NCI-H2196 treated with DMSO at 0.1 percent for 48 hours (cell line): ENCODE data around the gene APCDD1.
A peak's percentile ranks its signal among the peaks of the same experiment; 100 is the strongest.
"Not testable (repeated sequence)": the region's sequence is repeated elsewhere in the genome, so short reads cannot be mapped to it uniquely, and the experiment has no call there.

ENCODE experiments used
- DNase-seq: peaks from one replicate; lab custom pipeline; 2025; ENCODE audit not compliant: unreplicated experiment; lab: John Stamatoyannopoulos, UW

The APCDD1 gene

GRCh38 chr18:10487154-10487553 lies 32.7 kb downstream of the APCDD1 start:
- DNase-seq: no peak

- DNase-seq: no peak
Observed at GRCh38 chr18:10488017-10488416, 33.6 kb downstream of the APCDD1 start.

DNA sequence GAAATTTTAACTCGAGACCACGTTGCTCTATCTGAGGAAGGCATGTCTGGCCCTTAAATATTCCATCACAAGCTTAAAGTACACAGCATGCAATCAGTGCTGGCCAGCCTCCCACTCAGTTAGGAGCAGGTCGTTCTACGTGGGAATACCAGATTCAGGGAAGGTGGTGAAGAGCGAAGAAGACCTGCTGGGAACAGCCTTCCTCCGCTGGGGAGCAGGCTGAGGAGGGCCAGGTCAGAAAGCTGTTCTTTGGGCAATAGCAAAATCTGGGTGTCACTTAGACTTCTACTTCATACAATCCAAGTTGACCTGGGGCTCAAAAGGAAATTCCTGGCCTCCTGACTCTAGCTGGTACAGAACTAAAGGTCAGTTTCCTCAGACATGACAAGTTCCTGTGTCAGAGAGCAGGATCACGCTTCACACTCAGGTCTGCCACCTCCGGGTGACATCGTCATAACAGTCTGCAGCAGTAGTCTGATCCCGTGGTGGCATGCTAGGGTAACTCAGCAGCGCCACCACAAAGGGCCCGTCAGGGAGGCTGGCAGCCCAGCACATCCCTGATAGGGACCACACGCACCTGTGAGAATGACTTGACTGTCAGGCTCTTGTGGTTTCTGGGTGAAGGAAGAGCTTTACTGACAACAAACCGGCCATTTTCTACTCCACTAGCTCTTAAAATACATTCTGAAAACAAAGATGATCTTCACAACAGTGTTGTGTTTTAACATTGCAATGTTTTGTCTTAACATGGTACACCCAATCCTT lies 36.1 kb downstream of the APCDD1 start:
- no peak for DNase-seq

DNA sequence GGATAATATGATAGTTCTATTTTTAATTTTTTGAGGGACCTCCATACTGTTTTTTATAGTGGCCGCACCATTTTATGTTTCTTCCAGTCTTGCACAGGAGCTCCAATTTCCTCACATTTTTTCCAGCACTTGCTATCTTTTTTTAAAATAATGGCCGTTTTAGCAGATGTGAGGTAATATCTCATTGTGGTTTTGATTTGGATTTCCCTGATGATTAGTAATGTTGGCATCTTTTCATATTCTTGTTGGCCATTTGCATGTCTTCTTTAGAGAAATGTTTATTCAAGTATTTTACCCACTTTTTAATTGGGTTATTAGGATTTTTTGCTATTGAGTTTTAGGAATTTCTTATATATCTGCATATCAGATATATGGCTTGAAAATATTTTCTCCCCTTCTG lies 41.5 kb downstream of the APCDD1 start:
- no peak for DNase-seq

DNA sequence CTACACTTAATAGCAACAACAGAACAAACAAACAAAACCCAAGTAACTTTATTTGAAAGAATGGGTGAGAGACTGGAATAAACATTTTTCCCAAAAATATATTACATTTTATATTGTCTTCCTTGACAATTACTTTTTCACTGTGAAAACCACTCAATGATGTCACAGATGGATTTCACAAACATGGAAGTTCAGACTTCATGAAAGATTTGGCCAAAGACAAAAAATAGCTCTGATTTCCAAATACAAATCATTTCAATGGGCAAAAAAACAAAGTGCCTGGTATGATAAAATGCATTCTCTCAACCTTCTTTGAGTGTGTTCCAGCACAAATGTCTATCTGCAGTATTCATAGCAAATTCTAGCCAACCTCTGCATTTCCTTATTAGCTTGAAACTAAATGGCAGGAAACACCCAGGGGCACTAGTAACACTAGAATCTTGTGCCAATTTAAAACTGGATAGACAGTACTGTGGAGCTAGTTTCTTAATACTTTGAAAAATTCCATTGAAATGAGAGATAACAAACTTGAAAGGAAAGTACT lies 42.8 kb downstream of the APCDD1 start:
- no peak for DNase-seq

GRCh38 chr18:10499230-10499629 lies 44.8 kb downstream of the APCDD1 start:
- DNase-seq: no peak

GRCh38 chr18:10500038-10500437 lies 45.6 kb downstream of the APCDD1 start:
- DNase-seq: no peak

GRCh38 chr18:10504723-10505122 lies 50.3 kb downstream of the APCDD1 start:
- no peak for DNase-seq

GRCh38 chr18:10505892-10506291 lies 51.5 kb downstream of the APCDD1 start:
- DNase-seq: not testable (repeated sequence)

- DNase-seq: no peak
Observed at GRCh38 chr18:10508591-10508990, 54.2 kb downstream of the APCDD1 start.

DNA sequence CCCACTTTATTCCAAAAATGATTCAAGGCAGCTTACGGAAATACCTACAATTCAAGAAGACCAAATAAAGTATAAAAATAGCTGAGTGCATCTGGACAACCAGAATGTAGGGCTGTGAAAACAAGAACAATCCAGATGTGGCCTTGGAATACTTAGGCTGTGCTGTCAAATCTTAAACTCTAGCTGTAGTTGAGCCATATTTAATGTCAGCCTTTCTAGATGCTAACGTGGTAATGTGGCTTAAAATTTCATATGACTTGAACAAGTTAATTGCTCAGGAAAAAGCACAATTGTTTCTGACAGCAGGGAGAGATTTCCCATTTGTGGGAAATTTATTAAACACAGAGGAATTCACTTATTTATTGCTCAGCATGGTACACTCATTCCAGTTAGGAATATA lies 56.8 kb downstream of the APCDD1 start:
- no peak for DNase-seq

DNA sequence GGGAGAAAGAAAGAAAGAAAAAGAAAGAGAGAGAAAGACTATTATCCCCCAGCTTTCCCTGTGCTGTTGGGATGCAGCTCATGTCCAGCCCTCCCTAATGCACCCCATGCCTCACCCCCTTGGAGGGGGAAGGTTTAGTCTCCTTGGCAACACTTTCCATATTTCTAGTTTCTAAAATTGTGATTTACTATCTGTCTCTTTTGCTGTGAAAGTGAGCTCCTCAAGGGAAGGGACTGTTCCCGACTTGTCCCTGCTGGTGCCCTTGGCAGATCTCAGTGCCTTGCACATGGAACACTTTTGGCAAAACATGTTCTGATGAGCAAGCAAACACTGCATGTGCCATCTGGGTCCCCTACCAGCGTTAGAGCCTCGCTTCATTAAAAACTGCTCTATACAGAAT lies 59.6 kb downstream of the APCDD1 start:
- DNase-seq: no peak

GRCh38 chr18:10514601-10515000 lies 60.2 kb downstream of the APCDD1 start:
- DNase-seq: no peak

GRCh38 chr18:10515456-10515855 lies 61.0 kb downstream of the APCDD1 start:
- no peak for DNase-seq

DNA sequence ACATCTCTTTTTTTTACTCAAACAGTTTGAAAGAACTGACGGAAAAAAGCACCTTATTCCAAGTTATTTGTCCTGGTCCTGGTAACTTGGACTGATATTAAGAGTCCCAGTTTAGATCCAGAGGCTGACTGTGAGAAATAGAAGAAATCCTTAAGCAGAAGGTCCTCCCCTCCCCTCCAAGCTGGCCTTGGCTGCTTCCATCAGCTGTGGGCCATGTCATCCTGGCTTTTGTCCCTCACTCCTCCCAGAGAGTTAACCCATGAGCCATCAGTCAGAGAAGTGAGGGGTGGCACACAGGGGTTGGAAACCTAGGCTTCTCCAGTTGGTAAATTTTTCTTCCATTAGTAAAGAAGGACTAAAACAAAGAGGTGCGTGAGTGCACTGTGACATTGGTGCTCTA lies 61.6 kb downstream of the APCDD1 start:
- no peak for DNase-seq

DNA sequence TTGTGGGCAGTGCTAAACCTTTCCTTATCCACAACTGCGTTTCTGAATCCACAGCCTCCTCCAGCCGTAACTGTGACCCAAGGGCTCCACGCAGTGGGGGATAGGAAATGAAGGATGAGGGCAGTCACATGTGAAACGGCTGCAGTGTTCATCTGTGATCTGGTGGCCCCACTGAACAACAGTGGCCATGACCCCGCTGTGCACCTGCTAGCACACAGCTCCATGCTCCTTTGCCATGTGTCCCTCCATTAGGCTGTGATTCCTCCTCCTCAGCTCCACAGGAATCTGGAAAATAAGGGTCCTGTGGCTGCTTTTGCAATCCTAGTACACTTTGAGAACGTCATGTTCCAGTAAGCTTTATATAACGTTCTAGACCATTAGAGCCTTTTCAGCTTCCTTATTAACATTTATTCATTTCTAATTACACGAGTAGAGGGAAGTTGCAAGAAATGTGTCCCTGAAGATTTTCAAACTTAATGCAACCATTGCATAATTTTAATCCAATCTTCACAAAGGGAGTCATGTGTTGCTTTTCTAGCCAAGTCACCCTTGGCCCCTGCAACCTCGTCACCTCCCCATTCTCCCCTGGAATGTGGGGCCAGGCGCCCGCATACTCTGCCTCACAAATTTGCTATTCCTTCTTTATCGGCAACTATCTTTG lies 64.3 kb downstream of the APCDD1 start:
- no peak for DNase-seq

GRCh38 chr18:10519366-10519765 lies 64.9 kb downstream of the APCDD1 start:
- no peak for DNase-seq

DNA sequence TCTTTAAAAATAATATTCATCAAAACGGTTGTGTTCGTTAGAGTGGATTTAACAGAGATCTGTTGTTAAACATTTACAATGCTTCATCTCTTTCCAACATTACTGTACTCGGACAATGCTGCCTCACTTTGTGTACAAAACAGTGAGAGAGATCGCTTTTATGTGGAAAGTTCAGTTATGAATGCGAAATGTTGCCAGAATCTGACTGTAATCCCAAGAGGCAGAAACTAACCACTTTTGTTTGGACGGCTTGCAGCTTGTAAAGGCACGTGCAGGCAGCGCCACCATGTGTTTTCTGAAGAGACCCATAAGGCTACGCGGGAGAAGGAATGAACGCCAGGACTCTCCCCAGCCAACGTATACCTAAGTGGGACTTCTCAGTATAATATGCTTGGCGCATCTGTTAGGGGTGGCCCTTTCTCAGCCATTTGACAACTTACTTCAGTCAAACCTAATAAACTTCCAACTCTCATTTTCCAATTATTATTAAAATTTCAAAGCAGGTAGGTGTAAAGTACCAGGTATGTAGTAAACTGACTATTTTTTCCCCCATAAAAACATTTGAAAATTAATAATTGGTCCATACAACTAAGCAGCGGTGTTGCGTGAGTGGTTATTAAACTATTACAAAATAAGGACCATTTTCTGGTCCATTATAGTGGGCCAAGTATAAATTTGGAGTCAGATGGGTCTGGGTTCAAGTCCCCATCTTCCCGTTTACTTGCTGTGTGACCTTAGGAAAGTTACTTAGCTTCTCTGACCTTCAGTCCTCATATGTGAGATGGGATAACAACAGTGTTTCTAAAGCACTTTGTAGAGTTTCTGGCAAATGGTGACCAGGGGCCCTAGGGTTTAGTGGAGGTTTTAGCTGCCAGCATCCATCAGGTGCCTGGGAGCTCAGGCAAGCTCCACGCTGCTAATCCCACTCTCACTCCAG lies 65.8 kb downstream of the APCDD1 start:
- DNase-seq: peak; percentile 27

DNA sequence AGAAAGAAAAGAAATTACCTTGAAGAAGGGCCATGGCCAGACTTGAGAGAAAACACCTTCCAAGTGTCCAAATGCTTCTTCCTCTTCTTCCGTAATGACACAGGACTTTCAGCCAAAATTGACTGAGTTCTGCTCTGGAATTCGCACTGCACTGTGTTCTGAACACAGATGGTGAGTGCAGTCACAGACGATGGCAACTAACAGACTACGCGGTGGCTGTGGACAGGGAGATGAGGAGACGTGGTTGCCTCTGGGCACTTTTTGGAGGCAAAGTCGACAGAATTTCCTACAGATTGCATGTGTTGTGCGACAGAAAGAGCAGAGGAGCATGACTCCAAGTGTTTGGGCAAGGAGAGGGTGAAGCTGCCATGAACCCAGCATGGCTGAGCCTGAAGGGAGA lies 67.1 kb downstream of the APCDD1 start:
- no peak for DNase-seq

DNA sequence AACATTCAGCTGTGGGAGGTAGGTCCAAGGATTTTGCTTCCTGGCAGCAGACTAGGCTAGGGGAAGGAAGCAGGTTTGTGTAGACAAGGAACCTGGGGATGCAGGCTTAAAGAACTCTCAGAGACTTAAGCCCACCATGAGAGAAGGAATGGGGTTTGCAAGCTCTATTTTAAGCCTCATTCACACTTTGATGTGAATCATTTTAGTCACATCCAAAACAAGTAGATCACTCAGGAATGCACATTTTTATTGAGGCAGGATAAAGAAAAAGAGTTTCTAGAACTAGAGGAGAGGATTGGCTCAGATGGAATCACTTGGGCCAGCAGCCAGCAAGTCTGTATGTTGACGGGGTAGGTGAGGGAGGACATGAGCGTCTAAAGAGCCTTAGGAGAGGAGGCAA lies 68.1 kb downstream of the APCDD1 start:
- DNase-seq: no peak

GRCh38 chr18:10523544-10523943 lies 69.1 kb downstream of the APCDD1 start:
- no peak for DNase-seq
